K562 (cell line): ENCODE measurements around the gene LRMDA. TPM values are rescaled to one million over a fixed set of nuclear protein-coding genes. Genes with fewer than 3 reads are reported as not detected.

Experiments
- ATAC-seq: fragments of 200-7000 bp; cut with Tn5 transposase; 3 replicates; pipeline ENCODE4 v1.9.1; 2020; ENCODE audit warnings: moderate library complexity
- BruUV-seq: library from RNA; stranded (reverse); fragments of 400-500 nt; replicated peaks from 2 replicates; lab custom pipeline; 2021; lab: Mats Ljungman, UMichigan
- CTCF ChIA-PET: fragments of 300-600 bp; formaldehyde crosslinking; extraction: SDS; loops from one replicate; lab custom pipeline; 2021; ENCODE audit warnings: low intra/inter-chr PET ratio; lab: Yijun Ruan, JAX
- POLR2A ChIA-PET: fragments of 300-600, 350-650 bp; sonication (Branson Sonifier 250); formaldehyde crosslinking; extraction: SDS; loops from one replicate; lab custom pipeline; 2021; ENCODE audit warnings: antibody characterized with exemption, inconsistent platforms; lab: Yijun Ruan, JAX
- DNase-seq, 4 experiments: peaks; one replicate each; pipeline versions ENCODE4 v3.0.0 to v3.0.0-alpha.2; 2011 to 2018; ENCODE audit warnings: low spot score in 3 of 4, mixed read lengths in 3 of 4; ENCODE audit errors: extremely low read depth in 1 of 4
- FAIRE-seq: peaks from 2 replicates; lab custom pipeline; 2011; peaks lifted over from hg19 to GRCh38; lab: Jason Lieb, UNC
- H2AFZ ChIP-seq: 2 replicates; pipeline ENCODE4 v1.6.0; 2011; ENCODE audit warnings: low read depth, low read length, control low read depth, inconsistent platforms
- H3K27ac ChIP-seq: fragments of 200-600 bp; 3 replicates; pipeline ENCODE4 v1.8.0; 2011; ENCODE audit warnings: low read depth, mild to moderate bottlenecking, control low read depth, inconsistent platforms, low read length, moderate library complexity, mixed read lengths; ENCODE audit errors: extremely low read depth
- H3K27me3 ChIP-seq, 2 experiments: fragments of 300-600 bp in 1 of 2; 2 replicates in 1 of 2; 3 replicates in 1 of 2; pipeline versions ENCODE4 v1.6.0 to v1.8.0; 2011; ENCODE audit warnings: inconsistent platforms in 2 of 2, low read length in 2 of 2, mild to moderate bottlenecking in 1 of 2, mixed read lengths in 1 of 2, moderate library complexity in 1 of 2; ENCODE audit not compliant: control insufficient read depth in 2 of 2, insufficient read depth in 2 of 2
- H3K36me3 ChIP-seq: fragments of 300-600 bp; 3 replicates; pipeline ENCODE4 v1.8.0; 2011; ENCODE audit warnings: mild to moderate bottlenecking, low read length, inconsistent platforms; ENCODE audit not compliant: control insufficient read depth, insufficient read depth
- H3K4me1 ChIP-seq, 2 experiments: fragments of 200-600 bp in 1 of 2; replicated peaks in 1 of 2; 2 replicates in 1 of 2; 3 replicates in 1 of 2; pipeline versions ENCODE4 v1.5.1 to v1.8.0; 2011; ENCODE audit warnings: inconsistent platforms in 2 of 2, low read length in 2 of 2, mild to moderate bottlenecking in 1 of 2, mixed read lengths in 1 of 2, moderate library complexity in 1 of 2; ENCODE audit not compliant: control insufficient read depth in 2 of 2, insufficient read depth in 2 of 2
- H3K4me2 ChIP-seq: 2 replicates; pipeline ENCODE4 v1.6.1; 2011; ENCODE audit warnings: low read length, control low read depth, inconsistent platforms, mixed read lengths; ENCODE audit not compliant: insufficient read depth
- H3K4me3 ChIP-seq: fragments of 200-600 bp; sonication (generic), shearing (Covaris generic); 2 replicates; pipeline ENCODE4 v1.5.1; 2016; ENCODE audit warnings: control low read depth, inconsistent platforms
- H3K79me2 ChIP-seq: fragments of 200-600 bp; 3 replicates; pipeline ENCODE4 v1.8.0; 2011; ENCODE audit warnings: low read length, inconsistent platforms; ENCODE audit not compliant: control insufficient read depth, insufficient read depth
- H3K9ac ChIP-seq, 2 experiments: 2 replicates each; pipeline versions ENCODE4 v1.6.0 to v1.6.1; 2011; ENCODE audit warnings: low read depth in 2 of 2, low read length in 2 of 2, control low read depth in 1 of 2, inconsistent platforms in 1 of 2, mild to moderate bottlenecking in 1 of 2, mixed read lengths in 1 of 2; ENCODE audit not compliant: insufficient read depth in 1 of 2
- H3K9me1 ChIP-seq: one replicate; pipeline ENCODE4 v1.6.0; 2011; ENCODE audit warnings: inconsistent platforms, mild to moderate bottlenecking, low read length, moderate library complexity; ENCODE audit not compliant: control insufficient read depth, insufficient read depth
- H3K9me3 ChIP-seq: replicated peaks from 2 replicates; pipeline ENCODE4 v1.5.1; 2011; ENCODE audit warnings: low read depth, low read length, inconsistent platforms; ENCODE audit not compliant: control insufficient read depth, insufficient read depth
- H4K20me1 ChIP-seq: replicated peaks from 2 replicates; pipeline ENCODE4 v1.6.1; 2011; ENCODE audit warnings: low read length, inconsistent platforms, mixed read lengths; ENCODE audit not compliant: control insufficient read depth, insufficient read depth
- ELF2 ChIP-seq: fragments of 250-450 bp; sonication (Bioruptor Pico); IDR thresholded peaks from 2 replicates; pipeline ENCODE4 v1.5.0; 2021; ENCODE audit warnings: mild to moderate bottlenecking
- IRF2 ChIP-seq: sonication (generic); formaldehyde crosslinking; IDR thresholded peaks from 2 replicates; pipeline ENCODE4 v1.8.1; 2022; ENCODE audit warnings: mild to moderate bottlenecking, missing genetic modification reagents
- MBD2 ChIP-seq: sonication (generic); IDR thresholded peaks from 2 replicates; pipeline ENCODE4 v1.6.1; 2016; ENCODE audit warnings: low read depth, borderline replicate concordance
- MXI1 ChIP-seq: IDR thresholded peaks from 2 replicates; pipeline ENCODE4 v1.6.1; 2011; ENCODE audit warnings: low read depth, mild to moderate bottlenecking, improper control_type of control experiment, low read length
- NFIX ChIP-seq: fragments of 250-450 bp; sonication (Bioruptor Pico); IDR thresholded peaks from 2 replicates; pipeline ENCODE4 v1.4.0; 2020; ENCODE audit warnings: low read depth, mild to moderate bottlenecking, moderate library complexity
- NR2F6 ChIP-seq: fragments of 450-650 bp; formaldehyde crosslinking; IDR thresholded peaks from 2 replicates; pipeline ENCODE4 v1.4.0; 2020; ENCODE audit warnings: mild to moderate bottlenecking
- NR3C1 ChIP-seq: sonication (generic); formaldehyde crosslinking; IDR thresholded peaks from 2 replicates; pipeline ENCODE4 v1.8.1; 2022; ENCODE audit warnings: missing genetic modification reagents
- OTX1 ChIP-seq: fragments of 450-650 bp; formaldehyde crosslinking; IDR thresholded peaks from 2 replicates; pipeline ENCODE4 v1.4.0; 2022; ENCODE audit warnings: mild to moderate bottlenecking
- PTBP1 ChIP-seq: fragments of 200-400 bp; formaldehyde crosslinking; IDR thresholded peaks from 2 replicates; pipeline ENCODE4 v1.6.1; 2017; ENCODE audit warnings: low read depth, low read length
- SREBF2 ChIP-seq: sonication (generic); formaldehyde crosslinking; IDR thresholded peaks from 2 replicates; pipeline ENCODE4 v1.4.0; 2020; ENCODE audit warnings: mild to moderate bottlenecking, missing genetic modification reagents
- SUPT5H ChIP-seq: fragments of 450-650 bp; IDR thresholded peaks from 2 replicates; pipeline ENCODE4 v1.6.1; 2016
- TAF7 ChIP-seq: fragments of 450-650 bp; IDR thresholded peaks from 2 replicates; pipeline ENCODE4 v1.6.1; 2016; ENCODE audit warnings: missing genetic modification characterization, missing compliant biosample characterization
- ZFPM2 ChIP-seq: fragments of 250-450 bp; sonication (Bioruptor Pico); IDR thresholded peaks from 2 replicates; pipeline ENCODE4 v1.5.1; 2022; ENCODE audit warnings: mild to moderate bottlenecking
- ZNF197 ChIP-seq: fragments of 200-800 bp; sonication (Bioruptor generic); IDR thresholded peaks from 2 replicates; pipeline ENCODE4 v1.6.1; 2016; ENCODE audit warnings: low read depth, missing genetic modification characterization, missing compliant biosample characterization
- ZNF23 ChIP-seq: fragments of 250-450 bp; sonication (Bioruptor Pico); IDR thresholded peaks from 2 replicates; pipeline ENCODE4 v1.4.0; 2020; ENCODE audit warnings: mild to moderate bottlenecking
- ZNF232 ChIP-seq: sonication (generic); formaldehyde crosslinking; IDR thresholded peaks from 2 replicates; pipeline ENCODE4 v1.8.0; 2022; ENCODE audit warnings: mild to moderate bottlenecking, missing genetic modification reagents
- ZNF253 ChIP-seq: fragments of 250-450 bp; sonication (Bioruptor Pico); conservative IDR thresholded peaks from 2 replicates; pipeline ENCODE4 v1.6.1; 2021; ENCODE audit warnings: mild to moderate bottlenecking
- ZSCAN29 ChIP-seq: fragments of 450-650 bp; IDR thresholded peaks from 2 replicates; pipeline ENCODE4 v1.6.1; 2017
- WGBS: fragments of 100-300 bp; shearing (Covaris generic); methylation state at CpG from one replicate; pipeline ENCODE4 v1.1.6; 2016; ENCODE audit warnings: low coverage, mixed read lengths; ENCODE audit not compliant: insufficient coverage; ENCODE audit errors: missing lambda C conversion rate; 5-methylcytosine and 5-hydroxymethylcytosine counted together
- in situ Hi-C: fragments of 300-500 bp; cut with MboI; formaldehyde crosslinking; loops from 4 replicates; pipeline ENCODE4 v1.15.0; 2018; ENCODE audit warnings: inconsistent platforms, mixed read lengths
- intact Hi-C: fragments of 100-400 bp; cut with micrococcal nuclease; formaldehyde crosslinking; loops from 2 replicates; pipeline ENCODE4 v1.14.2; 2022
- polyA plus RNA-seq, 8 experiments: library from polyadenylated mRNA; depleted of rRNA in 4 of 8; stranded (reverse) in 5 of 8; unstranded in 3 of 8; fragments of >200 nt; fragmentation: Nextera tagmentation in 2 of 8; fragmentation: Illumina TruSeq in 1 of 8; extraction: Ambion mirVana in 2 of 8; extraction: Trizol in 1 of 8; gene quantifications; 2 replicates each; pipeline versions ENCODE4 v1.2.1 to v1.2.3, GENCODE V29; 2011 to 2014; ENCODE audit warnings: inconsistent platforms in 1 of 8, missing spikeins in 1 of 8
- total RNA-seq, 7 experiments: library from RNA; depleted of rRNA in 6 of 7; stranded (reverse); fragments of >200 nt in 6 of 7; fragmentation: Illumina TruSeq in 2 of 7; extraction: Trizol in 2 of 7; gene quantifications; 2 replicates each; pipeline versions ENCODE4 v1.2.1 to v1.2.3, GENCODE V29; 2011 to 2021; ENCODE audit warnings: low replicate concordance in 1 of 7

Gene LRMDA
- total and polyA plus RNA-seq, 9 of the 15 experiments (the other 6 are each of a cell fraction or from before 2014, with no cell fraction given) = 0.25 TPM; not detected in 8

- ATAC-seq = no peak
- no peak for TF ChIP-seq NR2F6 (CRISPR knock-in tag)
- TF ChIP-seq NFIX (CRISPR knock-in tag) = no peak
- TF ChIP-seq TAF7 (tag) = no peak
- TF ChIP-seq ELF2 (CRISPR knock-in tag) = no peak
- no peak for TF ChIP-seq PTBP1
- TF ChIP-seq ZNF253 = no peak
- TF ChIP-seq ZSCAN29 = no peak
- no peak for TF ChIP-seq MXI1
- no peak for TF ChIP-seq ZFPM2 (CRISPR knock-in tag)
- no peak for TF ChIP-seq ZNF197 (CRISPR knock-in tag)
- no peak for TF ChIP-seq IRF2
- no peak for TF ChIP-seq MBD2
- TF ChIP-seq NR3C1 = no peak
- no peak for TF ChIP-seq SUPT5H
- TF ChIP-seq SREBF2 = no peak
- TF ChIP-seq ZNF23 = no peak
- TF ChIP-seq ZNF232 (CRISPR knock-in tag) = no peak
- no peak for TF ChIP-seq OTX1 (CRISPR knock-in tag)
- BruUV-seq = no TSS peak
These were observed 37.2 kb downstream of the LRMDA start for GRCh38 chr10:75468612-75469005.

More at GRCh38 chr10:75468612-75469005, 37.2 kb downstream of the LRMDA start:
- CTCF ChIA-PET = no interaction called here
- in situ Hi-C loops = no loop called here
- Histone ChIP-seq H3K4me3 (no peak overlapping the region), H3K9me3 (no peaks in the 10 kb centered on the region), H3K27me3 (peaks cover 2 to 13% of the 10 kb centered on the region in 2 experiments; a peak in 3 of 5 replicates), H3K9ac (no peak overlapping the region), H4K20me1 (no peaks in the 10 kb centered on the region), H3K27ac (no peak overlapping the region), H2AFZ (no peak overlapping the region), H3K9me1 (no peaks in the 10 kb centered on the region), H3K36me3 (no peaks in the 10 kb centered on the region), H3K79me2 (no peaks in the 10 kb centered on the region), H3K4me1 (no peaks in the 10 kb centered on the region), H3K4me2 (no peak overlapping the region)
- FAIRE-seq (no peak), DNase-seq (no peak)
- intact Hi-C loops = no loop called here
- POLR2A ChIA-PET = no interaction called here
- WGBS = 0% methylated on average over 7 of the region's 7 CpGs
